GM18499 (cell line): ENCODE data around the gene SCRN2.

ENCODE experiments used
- ATAC-seq: cut with Tn5 transposase; IDR thresholded peaks from one replicate; pipeline ENCODE4 v1.9.1; 2021; ENCODE audit warnings: moderate number of reproducible peaks; ENCODE audit not compliant: insufficient read depth, unreplicated experiment

Gene SCRN2

DNA sequence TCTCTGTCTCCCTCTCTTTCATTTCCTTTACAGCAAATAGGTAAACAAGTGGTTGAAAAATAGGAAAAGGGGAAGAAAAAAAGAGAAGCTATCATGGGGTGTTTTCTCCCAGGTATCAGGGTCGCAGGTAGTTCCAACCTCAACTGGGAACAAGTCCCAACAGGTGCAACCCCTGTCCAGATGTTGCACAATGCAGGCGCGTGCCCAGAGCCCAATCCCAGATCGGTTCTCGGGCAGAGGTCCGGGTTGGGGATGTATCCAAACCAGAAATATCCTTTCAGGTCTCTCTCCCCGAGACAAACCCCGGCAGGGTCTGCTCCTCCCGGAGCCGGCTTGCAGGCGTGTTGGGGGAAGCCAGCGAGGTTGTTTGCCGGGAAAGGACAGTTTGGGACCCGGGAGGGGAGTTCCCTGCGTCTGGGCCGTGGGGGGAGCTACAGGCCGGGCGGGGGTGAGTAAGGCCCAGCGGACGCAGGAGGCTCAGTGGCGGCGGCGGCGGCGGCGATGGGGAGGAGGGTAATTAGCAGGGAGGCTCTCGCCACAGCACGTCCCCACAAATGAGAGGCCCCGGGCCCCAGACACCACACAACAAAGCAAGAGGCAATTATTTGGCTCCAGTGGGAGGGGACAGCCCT is 31.1 kb upstream of the SCRN2 start:
- ATAC-seq: no peak

GRCh38 chr17:47871048-47871447 is 30.0 kb upstream of the SCRN2 start:
- no peak for ATAC-seq

GRCh38 chr17:47870056-47870455 is 29.0 kb upstream of the SCRN2 start:
- ATAC-seq: no peak

- no peak for ATAC-seq
Measured at GRCh38 chr17:47869114-47869513, 28.0 kb upstream of the SCRN2 start.

- ATAC-seq: no peak
Measured at GRCh38 chr17:47867813-47868533, 26.9 kb upstream of the SCRN2 start.

GRCh38 chr17:47866941-47867340 is 25.9 kb upstream of the SCRN2 start:
- no peak for ATAC-seq

DNA sequence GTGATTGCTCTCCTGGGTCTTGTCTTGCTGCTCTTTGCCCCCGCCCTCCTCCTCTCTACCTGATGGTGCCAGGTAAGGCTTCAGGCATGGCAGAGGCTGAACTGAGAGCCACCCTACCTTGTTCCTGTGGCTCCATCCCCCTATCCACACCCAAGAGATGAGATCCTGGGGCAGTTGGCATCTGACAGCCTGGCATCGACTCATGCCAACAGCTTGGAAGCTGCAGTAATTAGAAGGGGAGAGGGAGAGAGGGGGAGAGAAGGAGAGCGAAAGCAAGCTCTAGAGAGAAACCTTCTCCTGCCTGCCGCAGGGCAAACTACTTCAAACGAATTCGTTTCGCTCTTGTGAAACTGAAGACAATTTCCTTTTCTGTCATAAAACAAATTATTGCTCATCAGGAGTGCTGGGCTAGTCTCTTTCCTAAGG is 23.7 kb upstream of the SCRN2 start:
- ATAC-seq: no peak

- no peak for ATAC-seq
Measured at GRCh38 chr17:47862621-47863440, 21.8 kb upstream of the SCRN2 start.

DNA sequence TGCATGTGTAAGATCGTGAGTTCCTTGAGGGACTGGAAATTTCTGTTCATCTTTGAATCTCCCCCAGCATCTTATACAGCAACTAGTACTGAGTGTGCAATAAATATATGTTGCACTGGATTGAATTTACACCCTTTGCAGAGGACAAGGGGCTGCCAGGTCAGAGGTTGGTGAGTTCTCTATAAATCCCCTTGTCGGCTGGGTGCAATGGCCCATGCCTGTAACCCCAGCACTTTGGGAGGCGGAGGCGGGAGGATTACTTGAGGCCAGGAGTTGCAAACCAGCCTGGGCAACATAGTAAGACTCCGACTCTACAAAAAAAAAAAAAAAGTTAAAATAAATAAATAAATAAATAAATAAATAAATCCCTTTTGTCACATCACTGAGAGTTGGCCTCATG is 19.3 kb upstream of the SCRN2 start:
- ATAC-seq: no peak

DNA sequence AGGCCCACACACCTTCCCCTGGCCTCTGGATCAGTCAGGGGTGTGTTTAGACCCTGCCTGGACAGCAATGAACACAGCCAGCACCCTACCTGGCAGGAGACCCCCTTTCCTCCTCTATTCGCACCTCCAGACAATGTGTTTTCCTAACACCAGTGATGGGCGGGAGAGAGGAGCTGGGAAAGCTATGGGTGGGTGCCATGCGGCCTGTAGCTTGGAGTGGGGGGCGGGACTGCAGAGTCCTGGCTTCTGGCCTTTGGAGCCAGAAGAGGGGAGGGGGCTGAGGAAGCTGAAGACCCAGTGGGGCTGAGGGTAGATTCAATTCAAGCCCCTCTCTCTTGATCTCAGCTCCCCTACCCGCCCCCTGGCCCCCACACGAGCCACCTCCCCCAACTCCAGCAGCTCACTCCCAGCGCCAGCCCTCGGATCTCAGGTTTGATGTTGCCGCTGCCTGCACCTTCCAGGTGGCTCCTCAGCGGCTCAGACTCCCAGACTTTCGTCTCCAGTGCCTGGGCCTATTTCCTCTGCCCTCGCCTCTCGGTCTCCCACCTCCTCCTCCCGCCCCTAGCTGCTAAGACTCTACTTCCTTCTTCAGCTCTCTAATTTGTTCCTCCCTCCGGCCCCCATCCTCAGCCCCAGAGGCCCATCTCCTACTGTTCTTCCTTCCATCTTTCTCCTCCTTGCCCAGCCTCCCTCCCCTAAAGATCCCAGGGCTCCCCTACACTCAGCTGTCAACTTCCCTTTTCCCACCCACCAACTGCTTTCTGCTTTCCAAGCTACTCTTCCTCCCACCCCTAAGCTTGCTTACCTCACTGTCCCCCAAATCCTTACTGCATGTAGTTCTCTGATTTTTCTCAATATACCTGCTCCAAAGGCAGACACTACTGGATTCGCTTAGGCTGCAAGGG is 16.7 kb upstream of the SCRN2 start:
- no peak for ATAC-seq

DNA sequence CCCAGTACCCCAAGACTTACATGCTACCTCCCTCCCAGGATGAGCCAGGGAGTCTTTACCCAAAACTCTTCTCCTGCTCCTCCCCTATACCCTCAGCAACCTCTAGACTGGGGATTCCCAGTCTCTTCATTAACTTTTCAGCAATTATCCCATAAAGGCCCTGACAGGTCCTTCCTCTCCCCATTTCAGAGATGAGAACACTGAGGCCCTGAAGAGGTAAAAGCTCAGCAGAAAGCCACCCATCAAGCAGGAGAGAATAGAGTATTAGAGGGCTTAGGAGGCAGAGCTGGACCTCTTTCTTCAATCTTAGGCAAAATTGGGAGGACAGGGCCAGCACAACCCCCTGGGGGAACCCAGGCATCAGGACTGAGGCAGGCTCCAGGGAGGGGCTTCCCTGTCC is 15.8 kb upstream of the SCRN2 start:
- ATAC-seq: no peak

- no peak for ATAC-seq
Measured at GRCh38 chr17:47855737-47856136, 14.7 kb upstream of the SCRN2 start.

DNA sequence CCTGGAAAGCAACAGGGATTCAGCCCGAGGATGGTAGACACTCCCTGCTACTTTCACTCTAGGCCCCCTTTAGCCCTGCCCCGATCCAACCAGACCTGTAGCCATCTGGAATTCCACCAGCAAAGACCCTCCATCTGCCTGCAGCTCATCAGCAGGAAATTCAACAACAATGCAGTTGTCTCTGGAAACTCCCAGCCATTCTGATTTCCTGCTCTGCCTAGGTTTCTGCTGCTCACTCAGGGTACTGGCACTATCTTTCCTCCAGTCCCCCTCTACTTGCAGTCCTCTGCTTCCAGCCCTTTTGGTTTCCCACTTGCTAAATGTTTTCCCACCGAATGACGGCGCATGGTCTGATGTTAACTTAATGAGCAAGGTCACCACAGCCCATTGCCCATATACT is 12.5 kb upstream of the SCRN2 start:
- no peak for ATAC-seq

- no peak for ATAC-seq
Measured at GRCh38 chr17:47852113-47852949, 11.3 kb upstream of the SCRN2 start.

DNA sequence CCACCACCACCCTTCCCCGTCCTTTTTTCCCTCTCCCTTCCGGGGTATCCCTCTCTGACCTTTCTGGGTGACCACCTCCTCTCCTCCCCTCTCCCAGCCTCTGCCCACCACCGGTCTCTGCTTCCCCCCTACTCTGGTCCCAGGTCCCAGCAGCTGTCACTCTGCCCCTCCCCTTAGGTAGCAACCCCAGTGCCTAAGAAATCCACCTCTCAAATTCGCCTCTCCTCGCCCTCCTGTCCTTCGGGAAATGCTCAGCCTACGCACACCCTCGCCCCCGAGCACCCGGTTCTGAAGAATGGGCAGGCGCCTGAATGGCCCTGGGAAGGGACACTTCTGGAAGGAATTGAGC is 10.7 kb upstream of the SCRN2 start:
- no peak for ATAC-seq

DNA sequence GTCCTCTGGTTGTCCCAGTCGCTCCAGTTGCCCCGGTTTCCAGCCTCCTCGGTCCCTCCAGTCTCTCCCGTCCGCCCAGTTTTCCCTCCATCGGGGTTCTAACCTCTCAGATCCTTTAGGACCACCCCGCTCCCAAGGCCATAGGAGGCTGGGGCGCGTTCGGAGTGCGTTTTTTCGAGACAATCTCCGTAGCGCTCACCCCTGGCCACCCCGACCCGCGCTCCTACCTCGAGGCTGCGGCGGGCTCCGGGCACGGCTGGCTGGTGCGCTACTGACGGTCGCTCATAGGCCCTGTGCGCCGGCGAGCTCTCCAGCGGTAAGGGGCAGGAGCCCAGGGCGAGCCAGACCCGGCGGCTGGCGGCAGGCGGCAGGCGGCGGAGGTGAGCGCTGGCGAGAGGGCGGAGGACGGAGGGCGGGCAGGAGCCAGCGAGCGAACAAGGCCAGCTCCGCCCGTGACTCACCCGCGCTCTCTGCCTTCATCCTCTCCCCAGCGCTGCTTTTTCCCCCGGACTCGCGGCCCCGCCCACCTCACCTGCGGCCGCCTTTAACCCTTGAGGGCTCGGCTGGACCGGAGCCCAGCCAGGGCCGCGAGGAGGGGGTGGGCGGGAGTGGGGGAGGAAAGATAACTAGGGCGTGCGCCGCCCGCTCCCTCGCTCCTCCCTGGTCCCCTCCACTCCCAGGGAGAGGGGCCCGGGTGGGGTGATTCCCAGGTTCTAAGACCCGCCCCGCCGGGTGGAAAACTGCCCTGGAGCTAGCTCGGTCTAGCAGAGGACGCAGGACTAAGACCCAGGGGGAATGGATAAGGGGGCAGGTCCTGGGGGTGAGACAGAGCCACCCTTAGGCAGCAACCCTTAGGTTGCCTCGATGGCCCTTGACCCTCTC is 9.9 kb upstream of the SCRN2 start, which contains the start of gene SP6:
SP6 (minus strand) TSS at position 472 of the 882 bp plus-strand sequence. CDS start 2,734 bp downstream, outside the sequence.
- no peak for ATAC-seq

DNA sequence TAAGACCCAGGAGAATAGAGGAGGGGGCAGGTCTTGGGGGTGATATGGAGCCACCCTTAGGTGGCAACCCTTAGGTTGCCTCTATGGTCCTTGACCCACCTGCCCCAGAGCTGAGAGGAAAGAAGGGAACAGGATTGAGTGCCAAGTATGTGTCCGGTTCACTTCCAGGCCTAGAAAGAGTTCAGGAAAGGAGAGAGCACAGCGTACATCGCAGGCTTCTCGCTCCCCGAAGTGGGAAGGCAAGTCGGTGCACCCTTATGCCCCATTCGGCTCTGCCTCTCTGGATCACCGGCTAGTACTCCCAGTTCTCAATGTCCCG is 9.3 kb upstream of the SCRN2 start:
- ATAC-seq: no peak

DNA sequence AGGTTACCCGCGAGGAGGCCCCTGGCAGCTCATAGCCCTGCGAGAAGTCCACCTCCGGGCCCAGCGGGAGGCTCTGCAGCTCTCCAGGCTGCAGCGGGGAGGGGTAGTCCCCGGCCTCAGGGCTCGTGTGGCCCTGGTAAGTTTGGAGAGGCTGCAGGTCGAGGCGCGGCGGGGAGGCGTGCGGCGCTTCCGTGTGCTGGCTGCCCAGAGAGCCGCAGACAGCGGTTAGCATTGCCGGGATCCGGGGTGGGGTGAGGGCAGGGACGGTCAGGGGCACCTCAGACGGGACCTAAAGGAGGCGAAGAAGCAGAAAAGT is 7.1 kb upstream of the SCRN2 start:
- no peak for ATAC-seq
